ENCODE results near the gene PHPT1.
"Not testable (repeated sequence)": the region's sequence is repeated elsewhere in the genome, so short reads cannot be mapped to it uniquely, and the experiment has no call there.

DNA sequence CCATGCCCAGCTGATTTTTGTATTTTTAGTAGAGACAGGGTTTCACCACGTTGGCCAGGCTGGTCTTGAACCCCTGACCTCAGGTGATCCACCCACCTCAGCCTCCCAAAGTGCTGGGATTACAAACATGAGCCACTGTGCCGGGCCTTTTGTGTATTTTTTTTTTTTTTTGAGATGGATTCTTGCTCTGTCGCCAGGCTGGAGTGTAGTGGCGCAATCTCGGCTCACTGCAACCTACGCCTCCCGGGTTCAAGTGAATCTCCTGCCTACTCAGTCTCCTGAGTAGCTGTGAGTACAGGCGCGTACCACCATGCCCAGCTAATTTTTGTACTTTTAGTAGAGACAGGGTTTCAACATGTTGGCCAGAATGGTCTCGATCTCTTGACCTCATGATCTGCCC lies 34.5 kb downstream of the PHPT1 start:
- TF ChIP-seq EP300 (IDR thresholded peaks at IDR 0.05; ENCODE audit: low read depth in 2 of 2, low read length in 2 of 2); EP300 (CRISPR knock-in tag; IDR thresholded peaks at IDR 0.05; ENCODE audit: borderline replicate concordance); ZNF629 (CRISPR knock-in tag; conservative IDR thresholded peaks at IDR 0.05); POLR2AphosphoS5 (IDR thresholded peaks at IDR 0.05; ENCODE audit: low read depth, low read length); CCAR2 (optimal IDR thresholded peaks at IDR 0.05; ENCODE audit: low read depth, low read length); CTCF (CRISPR knock-in tag; IDR thresholded peaks at IDR 0.05); RORA (CRISPR knock-in tag; IDR thresholded peaks at IDR 0.05); ZBTB20 (CRISPR knock-in tag; IDR thresholded peaks at IDR 0.05; ENCODE audit: borderline replicate concordance, low read depth); BCLAF1 (IDR thresholded peaks at IDR 0.05); POLR2A (IDR thresholded peaks at IDR 0.05; ENCODE audit: insufficient read depth in 1 of 2, low read depth in 2 of 2, low read length in 2 of 2): not testable (repeated sequence)

Measured in HepG2 (cell line).